SIG-M5 (cell line): Measurements from ENCODE around the gene FCSK.

ENCODE experiments used
- DNase-seq: peaks from one replicate; lab custom pipeline; 2025; lab: John Stamatoyannopoulos, UW

FCSK gene

DNA sequence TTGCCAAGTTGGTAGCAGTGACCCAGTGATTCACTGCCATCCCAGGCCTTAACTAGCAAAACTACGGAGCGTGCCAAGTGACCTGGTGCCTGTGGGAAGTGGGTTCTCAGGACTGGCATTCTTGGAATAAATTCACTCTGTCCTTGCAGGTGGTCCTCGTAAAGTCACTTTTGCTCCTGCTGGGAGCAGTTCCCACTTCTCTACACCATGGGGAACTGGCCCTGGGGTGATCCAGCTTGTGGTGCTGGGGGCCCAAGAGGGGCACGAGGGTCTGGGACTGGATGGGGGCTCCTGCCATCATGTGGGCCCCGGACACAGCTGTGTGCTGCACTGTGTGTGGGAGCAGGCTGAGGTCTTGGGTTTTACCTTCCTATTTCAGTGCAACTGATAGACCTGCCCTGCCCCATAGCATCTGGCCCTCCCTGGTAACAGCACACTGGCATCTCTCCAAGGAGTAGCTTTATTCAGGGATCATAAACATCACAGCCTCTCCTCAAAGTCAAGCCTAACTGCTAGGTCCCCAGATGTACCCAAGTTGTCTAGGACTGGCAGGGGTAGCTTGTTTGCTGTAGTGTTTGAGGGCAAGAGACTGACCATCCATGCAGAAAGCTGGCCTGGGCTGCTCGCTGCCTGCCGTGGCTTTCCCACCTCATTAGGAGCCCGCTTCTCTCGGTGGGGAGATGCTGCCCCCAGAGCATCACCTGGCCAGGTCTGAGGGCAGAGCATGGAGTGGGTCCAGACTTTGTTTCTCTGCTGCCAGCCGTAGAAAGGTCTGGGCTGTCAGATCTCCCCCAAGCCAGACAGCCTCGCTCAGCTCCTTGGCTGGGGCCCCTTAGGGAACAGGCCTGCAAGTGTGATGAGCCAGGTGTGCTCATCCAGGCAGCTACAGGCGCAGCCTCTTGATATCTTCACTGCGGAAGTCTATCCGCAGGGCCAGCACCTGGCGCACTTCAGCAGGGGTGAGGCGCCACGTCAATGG lies 26.0 kb downstream of the FCSK start:
- DNase-seq = no peak

DNA sequence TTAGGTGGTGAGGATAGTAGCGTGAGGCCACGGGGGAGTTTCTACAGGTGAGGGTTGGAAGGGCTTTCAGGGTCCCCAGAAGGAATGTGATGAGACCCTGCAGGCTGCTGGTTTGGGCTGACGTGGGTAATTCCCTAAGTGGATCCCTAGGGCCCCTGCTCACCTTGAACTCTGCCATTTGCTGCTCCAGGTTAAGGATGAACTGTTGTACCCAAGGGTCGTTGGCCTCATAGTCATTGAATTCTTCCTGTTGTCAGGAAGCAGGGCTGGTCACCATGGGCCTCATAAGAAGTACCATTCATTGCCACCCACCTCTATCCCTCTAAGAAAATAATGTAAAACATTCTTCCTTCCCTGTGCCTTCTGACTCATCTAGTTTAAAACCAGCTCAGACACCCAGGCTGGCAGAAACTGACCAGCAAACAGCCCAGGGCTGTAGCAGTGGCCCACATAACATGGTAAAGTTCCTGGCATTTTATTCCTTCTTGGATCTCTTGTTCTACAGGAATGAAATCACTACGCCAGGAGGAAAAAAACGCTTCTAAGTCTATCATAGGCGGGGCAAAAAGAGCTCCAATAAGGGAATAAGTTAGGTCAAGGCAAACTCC lies 27.6 kb downstream of the FCSK start:
- DNase-seq = no peak

DNA sequence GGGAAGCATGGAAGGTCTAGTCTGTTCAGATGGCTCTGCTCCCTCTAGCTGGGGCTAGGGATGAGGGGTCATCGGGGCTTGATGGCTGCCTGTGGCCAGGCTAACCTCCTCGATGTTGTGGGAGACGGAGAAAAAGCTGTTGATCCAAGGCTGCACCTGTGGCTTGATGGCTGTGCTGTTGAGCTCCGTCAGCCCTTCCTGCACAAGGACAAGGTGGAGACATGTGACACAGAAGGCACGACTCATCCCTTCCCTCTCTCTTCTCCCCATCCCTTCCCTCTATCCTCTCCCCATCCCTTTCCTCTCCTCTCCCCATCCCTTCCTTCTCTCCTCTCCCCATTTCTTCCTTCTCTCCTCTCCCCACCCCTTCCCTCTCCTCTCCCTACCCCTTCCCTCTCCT lies 28.2 kb downstream of the FCSK start:
- DNase-seq = no peak

DNA sequence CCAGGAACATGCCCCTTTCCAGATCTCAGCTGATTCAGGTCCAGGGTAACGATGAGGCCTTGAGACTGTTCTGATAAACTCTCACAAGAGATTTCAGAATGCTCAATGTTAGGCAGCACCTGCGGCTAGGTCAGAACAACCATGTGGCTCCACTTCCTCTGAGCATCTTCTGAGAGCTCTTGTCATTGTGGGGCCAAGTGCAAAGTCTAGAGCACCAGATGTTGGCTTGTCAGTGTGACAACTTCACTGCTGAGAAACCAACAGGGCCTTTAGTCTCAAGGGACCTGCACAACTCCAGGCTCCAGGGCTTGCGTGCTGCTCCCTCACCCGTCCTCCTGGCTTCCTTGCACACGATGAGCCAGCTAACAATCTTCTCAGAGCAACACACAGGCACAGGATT lies 29.0 kb downstream of the FCSK start:
- DNase-seq = no peak

DNA sequence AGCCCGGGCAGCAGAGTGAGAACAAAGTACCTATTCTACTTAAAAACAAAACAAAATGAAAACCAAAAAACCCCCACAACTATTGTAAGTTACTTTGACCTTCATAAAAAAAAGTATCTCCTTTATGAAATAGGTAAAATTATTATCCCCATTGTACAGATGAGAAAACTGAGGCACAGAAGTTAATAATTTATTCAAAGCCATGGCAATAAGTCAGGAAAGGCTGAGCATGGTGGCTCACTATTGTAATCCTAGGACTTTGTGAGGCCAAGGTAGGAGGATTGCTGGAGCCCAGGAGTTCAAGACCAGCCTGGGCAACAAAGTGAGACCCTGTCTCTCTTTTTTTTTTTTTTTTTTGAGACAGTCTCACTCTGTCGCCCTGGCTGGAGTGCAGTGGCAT lies 30.5 kb downstream of the FCSK start:
- no peak for DNase-seq

DNA sequence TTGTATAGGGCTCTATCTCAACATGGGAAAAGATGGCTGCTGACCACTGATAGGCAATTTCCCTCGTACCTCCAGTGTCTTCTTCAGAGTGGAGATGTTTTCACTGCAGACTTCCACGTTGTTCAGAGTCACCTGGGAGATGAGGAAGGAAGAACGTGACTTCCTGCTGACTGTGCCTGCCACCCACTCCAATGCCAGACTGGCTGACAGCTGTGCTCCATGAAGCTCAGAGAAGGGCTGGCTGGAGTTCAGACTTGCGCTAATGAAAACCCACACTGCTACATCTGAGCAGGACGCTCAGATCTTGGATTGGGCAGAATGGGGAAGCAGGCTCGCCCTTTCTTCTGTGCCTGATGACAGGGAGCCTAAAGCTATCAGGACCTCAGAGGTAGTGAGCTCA lies 35.9 kb downstream of the FCSK start:
- DNase-seq = no peak

DNA sequence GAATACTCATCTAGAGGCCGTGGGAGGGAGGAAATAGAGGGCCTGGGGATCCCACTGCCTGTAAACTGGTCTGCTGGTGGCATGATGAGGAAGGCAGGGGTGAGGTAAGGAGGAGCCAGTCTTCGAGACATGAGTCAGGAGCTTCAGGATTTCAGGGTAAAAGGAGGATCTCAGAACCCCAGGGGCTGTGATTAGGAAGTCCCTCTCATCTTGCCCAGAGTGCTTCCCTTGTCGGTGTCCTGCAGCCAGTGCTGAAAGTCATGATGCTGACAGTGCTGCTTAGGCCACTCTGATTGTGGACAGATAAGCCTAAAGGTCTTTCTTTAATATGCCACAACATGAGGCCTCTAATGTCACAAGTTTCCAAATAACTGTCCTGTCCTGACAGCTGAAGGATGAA lies 39.4 kb downstream of the FCSK start:
- no peak for DNase-seq

DNA sequence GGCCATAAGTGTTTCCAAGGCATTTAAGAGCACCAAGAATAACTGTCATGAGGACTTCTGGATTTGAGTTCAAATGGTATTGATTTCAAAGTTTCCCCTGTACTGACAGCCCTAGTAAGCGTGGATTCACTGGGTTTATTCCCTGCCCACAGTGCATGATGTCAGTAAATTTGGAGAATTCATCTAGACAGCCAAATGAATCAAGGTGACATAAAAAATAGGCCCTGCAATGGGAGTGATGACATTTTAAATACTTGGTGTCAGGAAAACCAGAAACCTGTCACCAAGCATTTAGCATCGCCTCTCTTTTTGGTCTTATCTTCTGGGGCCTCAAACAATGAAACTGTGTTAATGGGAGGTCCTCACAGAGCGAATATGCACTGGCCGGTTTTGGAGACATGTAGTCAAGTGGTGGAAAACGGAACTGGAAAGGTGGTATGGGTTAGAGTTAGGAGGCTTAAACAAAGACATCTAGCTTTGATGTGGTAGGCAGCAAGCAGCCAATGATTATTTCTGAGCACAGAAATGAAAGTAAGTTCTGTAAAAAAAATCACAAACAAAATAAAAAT lies 39.9 kb downstream of the FCSK start:
- DNase-seq = no peak

DNA sequence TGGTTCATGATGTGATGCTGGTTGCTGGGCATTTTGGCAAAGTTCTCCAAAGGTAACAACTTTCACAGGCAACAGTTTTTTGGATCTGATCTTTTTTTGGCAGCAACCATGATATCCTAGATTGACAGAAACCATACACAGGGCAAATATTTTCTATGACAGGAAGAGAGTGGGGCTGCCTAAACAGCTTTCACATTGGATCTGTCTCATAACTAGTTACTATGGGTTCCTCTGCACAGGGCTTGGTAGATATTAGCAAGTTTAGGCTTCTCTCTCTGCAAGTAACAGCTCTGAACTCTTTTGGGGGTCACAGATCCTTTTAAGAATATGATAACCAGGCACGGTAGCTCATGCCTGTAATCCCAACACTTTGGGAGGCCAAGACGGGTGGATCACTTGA lies 40.4 kb downstream of the FCSK start:
- no peak for DNase-seq

DNA sequence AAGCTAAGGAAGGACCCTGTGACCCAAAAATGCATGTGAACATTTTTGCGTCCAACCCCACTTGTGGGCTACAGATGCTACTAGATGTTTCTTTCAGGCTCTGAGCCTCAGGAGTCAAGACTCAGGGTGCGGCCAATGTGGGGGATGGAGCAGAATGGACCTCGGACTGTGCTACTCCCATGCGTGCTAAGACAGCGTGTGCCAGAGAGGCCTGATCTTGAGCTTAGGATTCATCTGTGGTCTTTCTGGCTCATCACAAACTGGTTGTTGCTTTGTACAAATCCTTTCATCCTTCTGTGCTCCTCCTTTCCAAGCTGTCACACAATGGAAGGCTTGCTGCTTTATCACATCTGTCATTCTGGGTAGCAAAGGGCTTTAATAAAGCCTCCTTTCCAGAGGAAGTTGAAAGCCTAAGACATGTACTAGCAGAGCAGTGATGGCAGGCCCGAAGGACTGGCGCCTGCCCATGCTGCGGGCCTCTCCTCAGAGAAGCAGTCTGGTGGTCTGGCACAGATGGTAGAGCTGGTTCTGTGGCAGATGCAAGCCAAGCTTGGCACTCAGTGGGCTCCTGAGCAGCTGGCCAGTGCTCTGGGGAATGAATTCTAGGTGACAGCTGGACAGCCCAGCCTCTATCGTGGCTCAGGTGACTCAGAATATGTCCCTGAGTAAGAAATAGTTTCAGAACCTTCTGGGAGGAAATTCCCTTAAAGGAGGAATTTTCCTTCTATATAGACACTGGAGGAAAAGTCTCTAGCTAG lies 41.2 kb downstream of the FCSK start:
- no peak for DNase-seq

DNA sequence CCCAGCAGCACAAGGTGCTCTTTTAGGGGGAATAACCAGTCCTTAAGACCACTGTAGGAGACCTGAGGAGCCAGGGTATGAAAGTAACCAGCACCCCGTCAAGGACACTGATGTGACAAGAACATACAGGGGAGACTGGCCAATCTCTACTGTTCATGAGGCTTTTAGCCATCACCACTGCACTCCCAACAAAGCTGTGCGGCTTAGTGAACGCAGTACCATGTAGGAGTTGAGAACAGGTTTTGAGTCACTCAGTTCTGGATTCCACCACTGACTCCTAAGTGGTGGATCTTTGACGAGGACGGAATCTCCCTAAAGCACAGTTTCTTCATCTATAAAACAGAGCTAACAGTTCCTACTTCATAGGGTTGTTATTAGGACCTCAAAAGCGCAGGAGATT lies 42.1 kb downstream of the FCSK start:
- no peak for DNase-seq

DNA sequence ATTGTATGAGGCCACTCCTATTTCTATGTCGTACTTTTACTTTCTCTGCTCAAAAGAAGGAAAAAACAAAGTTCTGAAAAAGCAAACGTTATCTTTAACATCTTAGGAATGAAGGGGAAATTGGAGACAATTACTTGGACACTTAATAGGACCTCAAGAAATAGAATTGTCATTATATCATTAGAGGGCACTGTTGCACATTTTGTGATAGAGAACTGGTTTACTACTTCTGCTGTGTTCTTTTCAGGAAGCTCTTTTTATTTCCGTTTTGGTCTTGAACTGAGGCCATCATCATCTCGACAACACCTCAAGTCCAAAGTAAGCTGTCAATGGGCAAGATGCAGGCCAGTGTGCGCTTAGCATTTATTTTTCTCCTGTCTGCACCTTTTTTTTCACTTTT lies 54.4 kb downstream of the FCSK start:
- no peak for DNase-seq

DNA sequence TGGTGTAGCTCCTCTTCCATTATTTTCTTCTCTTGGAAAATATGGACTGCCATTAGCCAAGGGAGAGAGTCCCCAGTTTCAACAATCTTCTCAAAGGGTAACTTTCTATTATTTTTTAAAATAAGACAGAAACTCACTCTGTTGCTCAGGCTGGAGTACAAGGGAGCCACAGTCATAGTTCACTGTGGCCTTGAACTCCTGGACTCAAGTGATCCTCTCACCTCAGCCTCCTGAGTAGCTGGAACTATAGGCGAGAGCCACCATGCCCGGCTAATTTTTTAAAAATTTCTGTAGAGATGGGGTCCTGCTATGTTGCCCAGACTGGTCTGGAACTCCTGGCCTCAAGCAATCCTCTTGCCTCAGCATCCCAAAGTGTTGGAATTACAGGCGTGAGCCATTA lies 55.8 kb downstream of the FCSK start:
- no peak for DNase-seq

DNA sequence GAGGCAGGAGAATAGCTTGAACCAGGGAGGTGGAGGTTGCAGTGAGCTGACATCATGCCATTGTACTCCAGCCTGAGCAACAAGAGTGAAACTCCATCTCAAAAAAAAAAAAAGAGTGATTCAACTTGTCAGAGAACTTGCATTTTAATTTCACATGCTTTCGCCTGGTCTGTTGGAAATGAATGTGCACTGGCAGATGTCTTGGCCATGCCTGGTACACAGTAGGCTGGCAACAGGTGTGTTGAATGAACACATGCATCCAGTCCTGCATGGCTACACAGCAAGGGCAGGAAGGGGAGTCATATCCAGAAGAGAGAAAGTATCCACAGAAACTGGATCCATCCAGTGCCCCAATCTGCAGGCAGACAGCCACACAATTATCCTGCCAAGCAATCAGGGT lies 57.4 kb downstream of the FCSK start:
- DNase-seq = no peak

DNA sequence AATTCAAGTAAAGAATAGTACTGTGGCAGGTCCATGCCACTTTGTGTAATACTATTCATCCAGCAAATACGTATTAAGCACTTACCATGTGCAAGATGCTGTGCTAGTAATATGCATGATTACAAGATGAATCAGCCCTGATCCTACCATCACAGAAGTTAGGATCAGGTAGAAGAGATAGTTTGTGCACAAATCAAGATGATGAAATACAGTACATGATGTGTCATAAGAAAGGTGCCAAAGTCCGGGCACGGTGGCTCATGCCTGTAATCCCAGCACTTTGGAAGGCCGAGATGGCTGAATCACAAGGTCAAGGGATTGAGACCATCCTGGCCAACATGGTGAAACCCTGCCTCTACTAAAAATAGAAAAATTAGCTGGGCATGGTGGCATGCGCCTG lies 58.1 kb downstream of the FCSK start:
- no peak for DNase-seq

DNA sequence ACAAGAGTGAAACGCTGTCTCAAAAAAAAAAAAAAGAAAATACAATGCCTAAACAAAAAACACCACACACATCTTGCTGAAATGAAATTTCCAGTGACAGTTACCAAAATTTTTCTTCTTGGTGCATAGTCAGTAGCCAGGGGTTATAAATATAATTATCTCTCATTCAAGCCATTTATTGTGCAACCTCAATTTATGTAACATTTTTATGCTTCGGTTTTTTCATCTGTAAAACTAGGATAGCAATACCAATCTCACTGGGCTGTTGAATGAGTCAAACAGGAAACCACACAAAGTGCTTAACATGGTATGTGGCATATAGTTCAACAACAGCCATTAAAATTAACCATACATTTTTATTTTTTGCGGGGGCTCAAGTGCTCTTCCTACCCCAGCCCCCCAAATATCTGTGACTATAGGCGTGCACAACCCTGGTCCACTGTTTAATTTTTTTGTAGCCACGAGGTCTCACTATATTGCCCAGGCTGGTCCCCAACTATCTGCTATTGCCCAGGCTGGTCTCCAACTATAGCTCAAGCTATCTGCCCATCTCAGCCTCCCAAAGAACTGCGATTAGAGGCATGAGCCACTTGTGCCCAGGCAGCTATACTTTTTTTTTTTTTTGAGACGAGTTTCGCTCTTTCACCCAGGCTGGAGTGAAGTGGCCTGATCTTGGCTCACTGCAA lies 66.4 kb downstream of the FCSK start:
- peak; percentile 53 for DNase-seq

DNA sequence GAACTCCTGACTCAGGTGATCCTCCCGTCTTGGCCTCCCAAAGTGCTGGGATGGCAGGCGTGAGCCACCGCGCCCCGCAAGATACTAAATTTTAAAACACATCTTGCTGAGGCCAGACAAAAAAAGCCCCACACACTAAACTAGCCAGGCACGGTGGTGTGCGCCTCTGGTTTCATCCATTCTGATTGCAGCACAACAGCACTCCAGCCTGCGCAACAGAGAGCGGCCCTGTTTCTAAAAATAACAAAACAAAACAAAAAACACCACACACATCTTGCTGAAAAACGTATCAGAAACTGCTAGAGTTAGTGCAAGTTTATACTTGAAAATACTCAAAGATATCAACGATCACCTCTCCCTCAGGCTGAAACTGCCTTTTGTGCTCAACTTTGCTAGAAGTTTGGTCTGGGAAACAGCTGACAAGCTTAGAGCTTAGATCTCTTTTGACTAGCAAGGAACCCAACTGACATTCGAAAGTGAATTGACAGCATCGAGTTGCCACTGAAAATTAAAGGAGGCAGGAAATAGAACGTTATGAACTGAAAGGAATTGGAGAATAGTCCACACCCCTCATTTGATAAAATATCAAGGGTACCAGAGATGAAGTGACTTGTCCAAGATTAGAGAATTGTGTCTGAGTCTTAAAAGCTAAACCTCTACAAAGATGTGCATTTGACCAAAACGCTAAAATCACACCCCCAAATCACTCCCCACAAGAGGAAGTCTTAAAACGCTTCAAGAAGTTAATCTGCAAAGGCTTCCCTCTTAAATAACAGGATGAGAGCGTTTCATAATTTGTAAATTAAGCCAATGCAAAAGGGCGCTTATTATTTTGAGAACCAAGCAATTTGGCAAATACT lies 68.1 kb downstream of the FCSK start:
- no peak for DNase-seq

DNA sequence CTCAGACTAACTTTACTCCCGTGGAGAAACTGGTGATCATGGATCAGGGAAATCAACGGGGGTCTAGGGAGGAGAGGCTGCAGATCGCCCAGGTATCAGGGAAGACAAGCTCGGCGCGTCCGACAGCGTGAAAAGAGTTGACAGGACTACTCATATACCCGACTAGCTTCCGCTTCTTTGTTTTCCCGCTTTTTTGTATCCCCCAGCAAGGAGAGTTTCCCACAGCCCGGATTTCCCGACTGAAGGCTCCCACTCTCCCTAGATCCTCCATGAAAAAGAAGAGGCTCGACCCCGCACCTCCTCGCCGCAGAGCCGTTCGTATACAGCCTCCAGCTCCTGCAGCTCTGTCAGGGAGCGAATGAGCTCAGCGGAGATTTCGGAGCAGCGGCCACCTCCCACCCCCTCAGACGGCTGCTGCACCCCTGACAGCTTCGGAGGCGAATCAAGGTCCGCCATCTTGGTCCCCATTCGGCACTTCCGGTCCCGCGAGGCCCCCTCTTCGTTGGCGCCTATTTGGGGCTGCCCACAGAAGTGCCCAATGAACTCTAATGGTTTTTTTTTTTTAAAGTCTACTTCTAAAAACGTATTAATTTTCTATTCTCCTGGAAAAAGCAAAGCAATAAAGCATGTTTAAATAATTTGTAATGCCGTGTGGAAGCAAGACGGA lies 68.8 kb downstream of the FCSK start, which contains the start of gene COG4:
COG4 (minus strand) TSS at position 479 of the 667 bp plus-strand sequence; CDS start at position 468, 11 bp downstream.
- no peak for DNase-seq

DNA sequence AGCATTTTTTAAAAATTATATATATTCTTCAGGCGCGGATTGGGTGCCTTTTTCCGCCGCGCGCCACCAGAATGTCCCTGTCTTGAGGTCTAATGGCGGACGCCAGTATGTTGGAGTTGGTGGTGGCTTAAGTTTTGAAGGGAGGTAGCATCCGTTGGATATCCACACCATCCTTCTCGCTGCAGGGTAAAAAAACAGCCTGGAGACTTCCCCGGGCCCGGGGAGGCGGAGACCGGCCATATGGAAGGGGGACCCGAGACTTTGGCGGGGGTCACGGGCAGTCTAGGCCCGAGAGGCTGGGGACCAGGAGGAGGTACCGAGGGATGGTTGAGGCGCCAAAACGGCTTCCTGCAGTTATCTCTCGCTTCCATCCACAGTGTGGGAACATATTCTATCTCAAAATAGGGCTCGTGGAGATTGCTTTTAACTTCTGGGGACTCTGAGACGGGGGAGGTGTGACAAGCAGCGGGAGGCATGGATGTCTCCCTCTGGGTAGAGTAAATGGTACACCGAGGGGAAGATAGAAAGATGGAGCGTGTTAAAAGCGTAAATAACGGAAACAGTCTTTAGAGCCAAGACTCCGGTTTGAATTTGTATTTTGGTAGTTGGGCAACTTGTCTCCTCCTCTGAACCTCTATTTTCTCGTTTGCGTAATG lies 69.5 kb downstream of the FCSK start, which contains the start of gene SF3B3:
SF3B3 (plus strand) TSS at position 74 of the 656 bp plus-strand sequence. CDS start 2,841 bp downstream, outside the sequence.
- no peak for DNase-seq
